GM12872 (cell line): ENCODE measurements around the gene MYO3A.

Source experiments
- CTCF ChIP-seq: IDR thresholded peaks from 3 replicates; pipeline ENCODE4 v1.5.1; 2011; ENCODE audit warnings: low read depth, mild to moderate bottlenecking, low read length, moderate library complexity; ENCODE audit not compliant: insufficient read depth

Gene MYO3A

DNA sequence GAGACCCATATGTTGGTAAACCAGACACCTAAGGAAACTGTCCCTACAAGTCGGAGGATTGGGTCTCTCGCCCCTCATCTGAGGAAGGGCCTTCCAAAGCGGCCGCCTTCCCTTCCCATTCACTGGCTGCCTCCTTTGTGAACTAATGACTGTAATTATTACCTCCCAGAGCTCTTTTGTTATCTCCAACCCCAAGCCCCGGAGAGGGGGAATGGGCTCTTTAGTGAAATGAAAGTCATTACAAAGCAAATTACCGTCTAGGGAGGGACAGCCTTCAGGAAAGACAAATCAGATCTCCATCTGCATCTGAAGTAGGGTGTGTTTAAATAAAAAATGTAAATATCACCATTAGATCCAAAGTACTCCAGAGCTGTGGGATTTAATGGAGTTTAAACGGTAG is 280.0 kb downstream of the MYO3A start:
- no peak for TF ChIP-seq CTCF

- TF ChIP-seq CTCF: no peak
Observed at GRCh38 chr10:26214551-26215395, 280.7 kb downstream of the MYO3A start.

DNA sequence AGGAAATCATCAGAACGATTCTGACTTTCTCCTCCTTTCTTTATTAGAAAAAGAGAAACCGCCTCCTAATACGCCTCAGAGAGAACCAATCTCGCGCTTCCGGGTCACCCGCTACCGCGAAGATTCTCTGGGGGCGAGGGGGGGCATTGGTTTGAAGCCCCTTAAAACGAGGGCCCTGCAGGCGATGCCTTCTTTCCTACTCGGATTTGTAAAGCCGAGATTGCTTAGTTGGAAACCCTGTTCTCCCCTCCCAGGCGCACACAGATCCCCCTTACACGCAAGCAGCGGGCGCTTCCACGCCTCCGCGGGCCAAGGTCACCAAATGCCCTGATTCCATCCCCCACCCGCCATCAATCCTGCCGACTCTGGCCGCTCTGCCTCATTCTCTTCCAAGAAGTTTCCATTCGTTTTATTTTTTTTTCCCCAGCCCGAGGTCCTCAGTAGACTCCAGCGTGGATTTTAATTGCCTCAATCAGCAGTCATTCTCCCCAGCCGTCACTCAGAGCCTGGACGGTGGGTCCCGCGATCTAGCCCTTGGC is 281.4 kb downstream of the MYO3A start:
- no peak for TF ChIP-seq CTCF

DNA sequence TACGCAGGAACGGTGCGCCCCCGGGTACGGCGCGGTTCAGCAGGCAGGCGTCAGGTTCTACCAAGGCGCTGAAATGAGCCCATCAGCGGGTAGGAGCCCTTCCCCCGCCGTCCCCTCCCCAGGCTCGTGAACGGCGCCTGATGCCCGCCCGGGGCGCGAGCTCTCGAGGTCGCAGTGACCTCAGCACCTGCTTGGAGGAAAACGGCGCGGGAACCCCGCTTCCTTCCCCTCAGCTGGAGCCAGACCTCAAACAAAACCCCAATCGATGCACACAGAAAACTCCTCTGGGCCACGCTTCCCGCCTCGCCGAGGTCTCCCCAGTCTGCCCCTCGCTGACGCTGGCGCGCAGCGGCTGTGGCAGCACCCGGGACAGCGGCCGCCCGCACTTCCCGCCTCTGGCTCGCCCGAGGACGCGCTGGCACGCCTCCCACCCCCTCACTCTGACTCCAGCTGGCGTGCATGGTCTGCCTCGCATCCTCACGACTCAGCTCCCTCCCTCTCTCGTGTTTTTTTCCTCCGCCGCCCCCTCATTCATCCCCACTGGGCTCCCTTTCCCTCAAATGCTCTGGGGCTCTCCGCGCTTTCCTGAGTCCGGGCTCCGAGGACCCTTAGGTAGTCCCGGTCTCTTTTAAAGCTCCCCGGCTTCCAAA is 282.0 kb downstream of the MYO3A start:
- no peak for TF ChIP-seq CTCF

GRCh38 chr10:26216585-26217395 is 282.8 kb downstream of the MYO3A start, which contains the start of gene GAD2:
TSS of gene GAD2 (plus strand) at chr10:26216774. CDS start at chr10:26216810, 36 bp downstream.
- TF ChIP-seq CTCF: no peak

- no peak for TF ChIP-seq CTCF
Observed at GRCh38 chr10:26217396-26218086, 283.5 kb downstream of the MYO3A start.

DNA sequence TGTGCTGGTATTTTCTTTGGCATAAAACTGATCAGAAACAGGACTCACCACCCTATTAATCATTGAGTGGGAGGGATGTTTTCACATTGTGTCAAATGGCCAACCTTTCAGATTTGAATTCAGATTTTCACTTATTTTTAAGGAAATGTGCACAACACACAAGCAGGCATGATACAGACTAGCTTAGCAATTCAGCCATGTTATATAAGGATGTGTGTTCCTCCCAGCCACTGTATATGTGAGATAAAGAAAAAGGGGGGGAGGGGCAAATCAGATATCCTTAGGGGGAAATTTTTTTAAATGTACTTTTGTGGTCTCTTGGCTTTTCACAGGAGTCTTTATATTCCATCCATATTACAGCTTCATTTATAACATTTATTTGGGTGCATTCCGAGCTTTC is 285.6 kb downstream of the MYO3A start:
- TF ChIP-seq CTCF: no peak
